Measurements from ENCODE around the gene AMOTL2.

GRCh38 chr3:134357261-134357913 lies 16.9 kb downstream of the AMOTL2 start:
- no peak for TF ChIP-seq POLR2AphosphoS5 (IDR thresholded peaks at IDR 0.05)
- TF ChIP-seq POLR2A (IDR thresholded peaks at IDR 0.05) = no peak
- TF ChIP-seq CTCF (IDR thresholded peaks at IDR 0.05) = no peak
- TF ChIP-seq EP300 (IDR thresholded peaks at IDR 0.05) = no peak

Data from gastroesophageal sphincter (tissue), 3 donors.